Suprapubic skin (tissue), 4 donors: ENCODE data around the gene STIM1.

ENCODE experiments used
- POLR2A ChIP-seq, 2 donors: fragments of 450-650 bp; IDR thresholded peaks; one replicate each; pipeline ENCODE4 v1.6.1; 2017; ENCODE audit warnings: antibody characterized with exemption in 2 of 2, mild to moderate bottlenecking in 2 of 2, moderate library complexity in 2 of 2
- POLR2AphosphoS5 ChIP-seq, 3 donors: sonication (generic); formaldehyde crosslinking; IDR thresholded peaks; one replicate each; pipeline ENCODE4 v1.6.1; 2017; ENCODE audit warnings: antibody characterized with exemption in 3 of 3
- TF ChIP-seq, protein P1 (sequence below), 2 donors: fragments of 200-600 bp in 1 of 2; fragments of 450-650 bp in 1 of 2; sonication (generic) in 1 of 2; IDR thresholded peaks; one replicate each; pipeline ENCODE4 v1.5.1; 2016 to 2019; ENCODE audit warnings: antibody characterized with exemption in 2 of 2, mild to moderate bottlenecking in 1 of 2, moderate library complexity in 1 of 2

GRCh38 chr11:4026389-4026788 is 170.9 kb downstream of the STIM1 start:
- TF ChIP-seq, protein P1, sequence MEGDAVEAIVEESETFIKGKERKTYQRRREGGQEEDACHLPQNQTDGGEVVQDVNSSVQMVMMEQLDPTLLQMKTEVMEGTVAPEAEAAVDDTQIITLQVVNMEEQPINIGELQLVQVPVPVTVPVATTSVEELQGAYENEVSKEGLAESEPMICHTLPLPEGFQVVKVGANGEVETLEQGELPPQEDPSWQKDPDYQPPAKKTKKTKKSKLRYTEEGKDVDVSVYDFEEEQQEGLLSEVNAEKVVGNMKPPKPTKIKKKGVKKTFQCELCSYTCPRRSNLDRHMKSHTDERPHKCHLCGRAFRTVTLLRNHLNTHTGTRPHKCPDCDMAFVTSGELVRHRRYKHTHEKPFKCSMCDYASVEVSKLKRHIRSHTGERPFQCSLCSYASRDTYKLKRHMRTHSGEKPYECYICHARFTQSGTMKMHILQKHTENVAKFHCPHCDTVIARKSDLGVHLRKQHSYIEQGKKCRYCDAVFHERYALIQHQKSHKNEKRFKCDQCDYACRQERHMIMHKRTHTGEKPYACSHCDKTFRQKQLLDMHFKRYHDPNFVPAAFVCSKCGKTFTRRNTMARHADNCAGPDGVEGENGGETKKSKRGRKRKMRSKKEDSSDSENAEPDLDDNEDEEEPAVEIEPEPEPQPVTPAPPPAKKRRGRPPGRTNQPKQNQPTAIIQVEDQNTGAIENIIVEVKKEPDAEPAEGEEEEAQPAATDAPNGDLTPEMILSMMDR (IDR thresholded peaks at IDR 0.05) = no peak
- no peak for TF ChIP-seq POLR2A (IDR thresholded peaks at IDR 0.05)
- TF ChIP-seq POLR2AphosphoS5 (IDR thresholded peaks at IDR 0.05) = no peak
